SK-N-SH (cell line): ENCODE measurements around the gene TIE1. TPM values are rescaled to one million over a fixed set of nuclear protein-coding genes. Genes with fewer than 3 reads are reported as not detected.

ENCODE experiments used
- CTCF ChIA-PET: fragments of 300-600, 350-600 bp; formaldehyde crosslinking; extraction: SDS; loops from one replicate; lab custom pipeline; 2021; lab: Yijun Ruan, JAX
- POLR2A ChIA-PET: fragments of 350-600 bp; sonication (Branson Sonifier 250); formaldehyde crosslinking; extraction: SDS; loops from one replicate; lab custom pipeline; 2020; ENCODE audit warnings: antibody characterized with exemption, inconsistent platforms; lab: Yijun Ruan, JAX
- DNase-seq: peaks from one replicate; pipeline ENCODE4 v3.0.0; 2012
- H2AFZ ChIP-seq: fragments of 200-600 bp; sonication (generic); 2 replicates; pipeline ENCODE4 v1.8.1; 2016; ENCODE audit warnings: antibody characterized with exemption, mild to moderate bottlenecking, low read depth
- H3F3A ChIP-seq: fragments of 200-600 bp; sonication (generic); replicated peaks from 2 replicates; pipeline ENCODE3; 2016; ENCODE audit warnings: antibody characterized with exemption, mild to moderate bottlenecking; ENCODE audit not compliant: insufficient read depth
- H3K27ac ChIP-seq, 2 experiments: fragments of 200-500 bp in 1 of 2; fragments of 200-600 bp in 1 of 2; sonication (Bioruptor generic) in 1 of 2; sonication (generic), shearing (Covaris generic) in 1 of 2; 2 replicates each; pipeline versions ENCODE4 v1.5.1 to v1.6.1; 2014 to 2016; ENCODE audit warnings: low read depth in 2 of 2, inconsistent platforms in 1 of 2, low read length in 1 of 2, mild to moderate bottlenecking in 1 of 2, mixed read lengths in 1 of 2
- H3K27me3 ChIP-seq: fragments of 200-600 bp; sonication (generic), shearing (Covaris generic); 2 replicates; pipeline ENCODE4 v1.6.1; 2016; ENCODE audit warnings: mixed run types; ENCODE audit not compliant: insufficient read depth
- H3K36me3 ChIP-seq, 2 experiments: fragments of 200-500 bp in 1 of 2; fragments of 200-600 bp in 1 of 2; sonication (Bioruptor generic) in 1 of 2; sonication (generic) in 1 of 2; replicated peaks in 1 of 2; 2 replicates each; pipeline versions ENCODE3 to v1.5.1; 2014 to 2016; ENCODE audit warnings: low read length in 1 of 2, mild to moderate bottlenecking in 1 of 2; ENCODE audit not compliant: insufficient read depth in 2 of 2, control insufficient read depth in 1 of 2
- H3K4me1 ChIP-seq, 2 experiments: fragments of 200-500 bp in 1 of 2; fragments of 200-600 bp in 1 of 2; sonication (Bioruptor generic) in 1 of 2; sonication (generic), shearing (Covaris generic) in 1 of 2; 2 replicates each; pipeline versions ENCODE4 v1.5.1 to v1.6.1; 2014 to 2016; ENCODE audit warnings: low read depth in 1 of 2, low read length in 1 of 2, mixed run types in 1 of 2; ENCODE audit not compliant: insufficient read depth in 2 of 2, control insufficient read depth in 1 of 2
- H3K4me2 ChIP-seq: fragments of 200-600 bp; sonication (generic), shearing (Covaris generic); 2 replicates; pipeline ENCODE4 v1.6.1; 2017; ENCODE audit warnings: mixed run types
- H3K4me3 ChIP-seq, 2 experiments: fragments of 200-500 bp in 1 of 2; fragments of 200-600 bp in 1 of 2; sonication (Bioruptor generic) in 1 of 2; sonication (generic), shearing (Covaris generic) in 1 of 2; 2 replicates each; pipeline versions ENCODE4 v1.5.1 to v1.8.1; 2014 to 2016; ENCODE audit warnings: low read depth in 2 of 2, inconsistent platforms in 1 of 2, low read length in 1 of 2, mild to moderate bottlenecking in 1 of 2, mixed read lengths in 1 of 2, moderate library complexity in 1 of 2
- H3K79me2 ChIP-seq: fragments of 200-600 bp; sonication (generic); 2 replicates; pipeline ENCODE4 v1.8.1; 2017; ENCODE audit warnings: mild to moderate bottlenecking; ENCODE audit not compliant: insufficient read depth
- H3K9ac ChIP-seq: fragments of 200-600 bp; sonication (generic); 2 replicates; pipeline ENCODE4 v1.6.1; 2017; ENCODE audit warnings: mixed run types
- H3K9me2 ChIP-seq: fragments of 200-600 bp; sonication (generic); 2 replicates; pipeline ENCODE4 v1.6.1; 2017; ENCODE audit warnings: mixed run types
- H3K9me3 ChIP-seq: fragments of 200-600 bp; sonication (generic); 2 replicates; pipeline ENCODE4 v1.6.1; 2017; ENCODE audit warnings: mixed run types, mild to moderate bottlenecking, moderate library complexity
- H4K20me1 ChIP-seq: fragments of 200-600 bp; sonication (generic); 2 replicates; pipeline ENCODE4 v1.6.1; 2017; ENCODE audit warnings: mild to moderate bottlenecking, mixed run types; ENCODE audit not compliant: insufficient read depth
- EZH2phosphoT487 ChIP-seq: fragments of 200-600 bp; sonication (generic); IDR thresholded peaks from 2 replicates; pipeline ENCODE4 v1.6.1; 2017; ENCODE audit warnings: low read depth, mixed run types, mild to moderate bottlenecking, antibody characterized with exemption, moderate library complexity, borderline replicate concordance
- FOXM1 ChIP-seq: IDR thresholded peaks from 2 replicates; pipeline ENCODE4 v1.4.0; 2012; ENCODE audit warnings: low read depth, mild to moderate bottlenecking
- NFIC ChIP-seq: IDR thresholded peaks from 2 replicates; pipeline ENCODE4 v1.4.0; 2012; ENCODE audit warnings: borderline replicate concordance
- NRF1 ChIP-seq: IDR thresholded peaks from 2 replicates; pipeline ENCODE4 v1.6.1; 2012; ENCODE audit warnings: low read depth, mild to moderate bottlenecking, low read length
- PBX3 ChIP-seq: IDR thresholded peaks from 2 replicates; pipeline ENCODE4; 2012
- POLR2AphosphoS5 ChIP-seq: IDR thresholded peaks from 2 replicates; pipeline ENCODE4 v1.6.1; 2012; ENCODE audit warnings: low read depth, low read length
- RAD21 ChIP-seq: IDR thresholded peaks from 2 replicates; pipeline ENCODE4 v1.6.1; 2012; ENCODE audit warnings: mild to moderate bottlenecking, low read length
- REST ChIP-seq: IDR thresholded peaks from 2 replicates; pipeline ENCODE4 v1.6.1; 2012; ENCODE audit warnings: mild to moderate bottlenecking, low read depth, low read length, moderate library complexity
- RFX5 ChIP-seq: IDR thresholded peaks from 2 replicates; pipeline ENCODE4 v1.6.1; 2012; ENCODE audit warnings: mild to moderate bottlenecking, improper control_type of control experiment, low read length
- SMC3 ChIP-seq: IDR thresholded peaks from 2 replicates; pipeline ENCODE4 v1.6.1; 2012; ENCODE audit warnings: low read depth, low read length, improper control_type of control experiment
- TCF12 ChIP-seq: IDR thresholded peaks from 2 replicates; pipeline ENCODE4 v1.4.0; 2012
- USF2 ChIP-seq: fragments of 150-350 bp; IDR thresholded peaks from 2 replicates; pipeline ENCODE4 v1.6.1; 2017; ENCODE audit warnings: antibody characterized with exemption, low read length, low read depth, borderline replicate concordance
- YY1 ChIP-seq: IDR thresholded peaks from 2 replicates; pipeline ENCODE4 v1.4.0; 2012; ENCODE audit warnings: low read depth, mild to moderate bottlenecking
- WGBS: methylation state at CpG from one replicate; pipeline ENCODE4 v1.1.6; 2017; ENCODE audit warnings: low lambda C conversion rate; 5-methylcytosine and 5-hydroxymethylcytosine counted together
- polyA plus RNA-seq, 3 experiments: library from polyadenylated mRNA; depleted of rRNA; stranded (reverse); fragments of >200 nt; gene quantifications; 2 replicates each; pipeline ENCODE4 v1.2.3, GENCODE V29; 2012

TIE1 gene
- polyA plus RNA-seq, 1 of the 3 experiments (the other 2 are of a cell fraction) = 1.6 TPM

GRCh38 chr1:43313771-43314170 is 13.0 kb downstream of the TIE1 start:
- Histone ChIP-seq H3K4me3 (no peak overlapping the region), H2AFZ (no peak overlapping the region), H3K79me2 (no peaks in the 10 kb centered on the region), H3K9me2 (no peaks in the 10 kb centered on the region), H3K4me1 (no peaks in the 10 kb centered on the region), H3K9ac (no peak overlapping the region), H3F3A (no peaks in the 10 kb centered on the region), H4K20me1 (no peaks in the 10 kb centered on the region), H3K9me3 (no peaks in the 10 kb centered on the region), H3K27me3 (no peaks in the 10 kb centered on the region), H3K4me2 (no peak overlapping the region), H3K27ac (no peak overlapping the region), H3K36me3 (no peaks in the 10 kb centered on the region)
- 93% methylated on average over 7 of the region's 10 CpGs for WGBS
- no peak for DNase-seq
- TF ChIP-seq FOXM1 = no peak
- TF ChIP-seq EZH2phosphoT487 = no peak
- no peak for TF ChIP-seq RFX5
- TF ChIP-seq REST = no peak
- no peak for TF ChIP-seq YY1
- no peak for TF ChIP-seq POLR2AphosphoS5
- no peak for TF ChIP-seq NFIC
- TF ChIP-seq SMC3 = no peak
- ChIA-PET POLR2A (no interaction called here), CTCF (no interaction called here)

- H2AFZ ChIP-seq = no peak overlapping the region
- no peaks in the 10 kb centered on the region for H3K79me2 ChIP-seq
- H3K27me3 ChIP-seq = no peaks in the 10 kb centered on the region
- H3K4me1 ChIP-seq = no peaks in the 10 kb centered on the region
- no peaks in the 10 kb centered on the region for H3F3A ChIP-seq
- no peak overlapping the region for H3K27ac ChIP-seq
- no peak for DNase-seq
- H3K9ac ChIP-seq = no peak overlapping the region
- no peaks in the 10 kb centered on the region for H3K36me3 ChIP-seq
- TF ChIP-seq NRF1 (no peak), TCF12 (no peak), USF2 (no peak), PBX3 (no peak), RAD21 (no peak), POLR2AphosphoS5 (no peak)
- no peaks in the 10 kb centered on the region for H4K20me1 ChIP-seq
- 82% methylated on average over 4 of the region's 5 CpGs for WGBS
- ChIA-PET POLR2A (no interaction called here), CTCF (no interaction called here)
- H3K9me2 ChIP-seq = no peaks in the 10 kb centered on the region
- no peaks in the 10 kb centered on the region for H3K9me3 ChIP-seq
- H3K4me2 ChIP-seq = no peak overlapping the region
- no peak overlapping the region for H3K4me3 ChIP-seq
Measured at GRCh38 chr1:43314233-43314632, 13.5 kb downstream of the TIE1 start.
